HUDEP-2 (cell line): Measurements from ENCODE around the gene ELF4.

Experiments
- DNase-seq, 76 experiments: peaks; one replicate each; lab custom pipeline; 2025; ENCODE audit not compliant: unreplicated experiment in 76 of 76; lab: John Stamatoyannopoulos, UW

Gene ELF4

DNA sequence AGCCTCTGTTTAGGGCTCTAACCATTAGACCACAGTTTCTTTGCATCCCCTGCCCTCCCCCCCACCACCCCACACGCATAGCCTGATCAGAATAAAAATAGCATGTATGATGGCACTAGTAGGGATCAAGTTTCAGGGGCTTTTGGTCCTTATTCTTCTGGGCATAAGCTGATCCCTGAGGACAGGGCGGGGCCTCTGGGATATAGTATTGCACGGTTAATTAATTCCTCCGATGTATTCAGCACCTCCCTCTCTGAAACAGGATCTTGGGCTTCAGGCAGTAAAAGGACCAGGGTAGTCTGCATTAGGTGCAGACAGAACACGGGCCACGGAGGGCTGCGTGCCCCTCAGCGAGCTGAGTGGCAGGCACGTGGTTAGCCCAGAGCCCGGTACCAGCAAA lies 57.1 kb downstream of the ELF4 start:
- DNase-seq = no peak

GRCh38 chrX:130051176-130051845 lies 59.0 kb downstream of the ELF4 start:
- DNase-seq = no peak

GRCh38 chrX:130049821-130050220 lies 60.5 kb downstream of the ELF4 start:
- no peak for DNase-seq

DNA sequence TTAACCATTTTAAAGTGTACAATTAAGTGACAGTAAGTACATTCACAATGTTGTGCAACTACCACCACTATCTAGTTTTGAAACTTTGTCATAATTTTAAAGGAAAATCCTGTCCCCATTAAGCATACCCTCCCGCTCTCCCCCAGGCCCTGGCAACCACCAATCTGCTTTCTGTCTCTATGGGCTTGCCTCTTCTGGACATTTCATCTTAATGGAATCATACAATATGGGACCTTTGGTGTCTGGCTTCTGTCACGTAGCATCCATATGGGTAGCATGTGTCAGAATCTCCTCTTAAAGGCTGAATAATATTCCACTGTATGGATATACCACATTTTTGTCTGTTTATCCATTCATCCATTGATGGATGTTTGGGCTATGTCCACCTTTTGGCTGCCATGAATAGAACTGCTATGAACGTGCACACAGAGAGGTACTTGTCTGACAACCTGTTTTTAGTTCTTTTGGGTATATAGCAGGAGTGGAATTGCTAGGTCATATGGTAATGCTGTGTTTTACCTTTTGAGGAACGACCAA lies 61.5 kb downstream of the ELF4 start:
- no peak for DNase-seq

DNA sequence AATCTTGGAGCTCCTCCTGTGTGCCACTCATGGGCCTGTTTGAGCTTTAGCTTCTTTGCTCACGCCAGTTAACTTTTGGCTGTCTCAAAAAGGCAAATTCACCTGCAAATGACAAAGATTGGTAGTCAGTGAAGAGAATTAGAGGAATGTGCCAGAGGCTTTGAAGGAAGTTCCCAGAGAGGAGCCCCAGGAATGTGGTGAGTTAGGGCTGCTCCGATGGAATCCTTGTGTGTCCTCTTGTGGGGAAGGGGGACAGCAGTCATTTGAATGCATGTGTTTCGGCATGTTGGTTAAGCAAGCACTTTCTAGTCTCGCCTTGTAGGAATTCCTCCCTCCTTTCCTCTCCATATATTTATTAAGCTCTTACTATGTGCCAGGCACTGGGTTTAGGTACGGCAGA lies 62.9 kb downstream of the ELF4 start:
- DNase-seq = no peak

DNA sequence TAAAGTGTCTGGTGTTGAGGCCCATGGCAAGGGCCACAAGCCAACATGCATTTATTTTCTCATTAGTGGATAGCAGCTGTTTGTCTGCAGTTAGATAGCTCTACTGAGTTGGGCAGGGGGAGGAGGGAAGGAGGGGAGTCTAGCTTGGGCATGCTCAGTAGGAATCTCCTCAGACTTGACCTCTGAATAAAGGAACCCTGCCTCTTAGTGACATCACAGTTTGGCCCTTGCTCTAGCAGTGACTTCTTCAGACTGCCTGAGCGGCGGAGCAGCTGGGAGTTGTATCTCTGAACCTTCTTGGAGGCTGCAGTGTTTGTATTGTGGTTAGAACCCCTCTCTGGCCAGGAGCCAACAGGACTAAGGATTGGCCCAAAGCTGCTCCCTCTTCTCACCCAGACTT lies 70.5 kb downstream of the ELF4 start:
- no peak for DNase-seq

- no peak for DNase-seq
These were observed 76.1 kb downstream of the ELF4 start for GRCh38 chrX:130034178-130034577.

GRCh38 chrX:130032552-130032951 lies 77.7 kb downstream of the ELF4 start:
- DNase-seq = no peak

GRCh38 chrX:130030826-130031225 lies 79.5 kb downstream of the ELF4 start:
- DNase-seq = no peak

DNA sequence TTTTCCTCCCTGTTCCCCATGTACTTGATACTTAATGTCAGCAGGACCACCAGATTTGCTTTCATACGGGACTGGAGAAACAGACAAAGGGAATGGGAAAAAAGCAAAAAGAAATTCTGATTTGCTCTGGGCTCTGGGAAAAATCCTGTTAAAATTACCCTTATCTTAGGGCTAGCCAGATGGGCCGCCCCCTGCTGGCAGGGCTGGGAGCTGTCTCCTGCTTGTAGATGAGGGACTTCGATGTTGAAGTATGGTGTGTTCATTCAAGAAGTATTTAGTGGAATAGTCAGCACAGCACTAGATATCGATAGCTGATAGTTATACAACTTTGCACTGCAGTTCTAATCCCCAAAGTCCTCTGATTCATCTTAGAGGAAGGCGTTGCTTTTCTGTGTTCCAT lies 82.1 kb downstream of the ELF4 start:
- DNase-seq = peak in 42 of 76 experiments; percentile 0 to 46 (median 10)

DNA sequence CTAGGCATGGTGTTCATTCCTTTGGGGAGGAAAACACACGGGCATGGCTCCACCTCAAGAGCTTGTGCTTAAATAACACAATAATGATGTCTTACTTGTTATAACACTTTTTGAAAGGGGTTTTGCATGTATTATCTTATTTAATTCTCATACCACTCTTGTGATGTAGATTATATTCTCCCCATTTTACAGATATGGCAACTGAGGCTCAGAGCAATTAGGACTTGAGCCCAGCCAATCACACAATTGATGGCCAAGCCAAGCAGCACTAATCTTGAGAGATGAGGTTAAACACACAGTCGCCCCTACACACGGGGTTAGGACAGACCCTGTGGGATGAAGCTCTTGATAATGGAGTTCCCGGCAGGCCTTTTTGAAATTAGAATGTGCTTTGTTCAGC lies 82.7 kb downstream of the ELF4 start:
- DNase-seq = no peak

- DNase-seq = no peak
These were observed 85.0 kb downstream of the ELF4 start for GRCh38 chrX:130025256-130025655.

DNA sequence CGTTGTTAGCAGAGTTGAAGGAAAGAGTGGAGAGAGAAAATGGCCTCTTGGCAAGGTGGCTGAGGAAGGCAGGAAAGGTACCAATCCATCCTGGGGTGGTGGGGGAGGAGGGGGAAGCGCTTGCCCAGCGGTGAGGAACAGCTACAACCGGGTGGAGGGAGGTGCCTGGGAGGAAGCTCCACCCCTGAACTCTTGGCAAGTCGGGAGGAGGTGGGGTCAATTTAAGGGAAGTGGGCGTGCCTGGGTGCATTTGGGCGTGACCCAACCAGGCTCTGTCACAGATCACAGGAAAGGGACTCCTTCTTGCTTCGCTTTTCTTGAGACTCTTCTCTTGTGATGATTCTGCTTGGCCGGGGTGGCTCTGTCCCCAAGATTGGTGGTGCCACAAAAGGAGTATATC lies 86.2 kb downstream of the ELF4 start:
- peak in 73 of 76 experiments; percentile 2 to 84 (median 65) for DNase-seq

GRCh38 chrX:130020661-130021324 lies 89.5 kb downstream of the ELF4 start:
- DNase-seq = no peak

DNA sequence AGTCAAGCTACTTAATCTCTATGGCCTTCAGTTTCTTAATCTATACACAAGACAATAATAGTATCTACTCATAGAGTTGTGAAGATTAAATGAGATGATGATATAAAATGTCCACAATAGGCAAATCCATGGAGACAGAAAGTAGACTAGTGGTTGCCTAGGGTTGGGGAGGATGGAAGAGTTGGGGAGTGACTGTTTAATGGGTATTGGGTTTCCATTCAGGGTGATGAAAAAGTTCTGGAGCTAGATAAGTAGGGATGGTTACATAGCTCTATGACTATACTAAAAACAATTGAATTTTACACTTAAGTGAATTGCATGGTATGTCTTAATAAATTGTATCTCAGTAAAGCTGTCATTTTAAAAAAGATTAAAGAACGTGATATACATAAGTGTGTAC lies 92.2 kb downstream of the ELF4 start:
- DNase-seq = no peak

DNA sequence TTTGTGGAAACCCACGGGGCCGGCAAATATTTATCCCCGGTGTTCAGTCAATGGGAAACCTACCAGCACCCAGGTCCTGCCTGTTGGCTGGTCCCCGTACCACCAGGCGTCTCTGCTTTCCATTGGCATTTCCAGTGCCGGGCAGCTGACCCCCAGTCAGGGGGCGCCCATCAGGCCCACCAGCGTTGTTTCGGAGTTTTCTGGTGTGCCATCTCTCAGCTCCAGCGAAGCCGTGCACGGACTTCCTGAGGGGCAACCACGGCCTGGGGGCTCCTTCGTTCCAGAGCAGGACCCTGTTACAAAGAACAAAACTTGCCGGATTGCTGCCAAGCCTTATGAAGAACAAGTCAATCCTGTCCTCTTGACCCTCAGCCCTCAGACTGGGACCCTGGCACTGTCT lies 95.1 kb downstream of the ELF4 start:
- DNase-seq = no peak
